Parathyroid adenoma (tissue), 2 donors: ENCODE measurements around the gene NYAP2.

Experiments
- H2AFZ ChIP-seq: fragments of 300-600 bp; sonication (generic); one replicate; pipeline ENCODE4 v1.7.0; 2017; ENCODE audit warnings: antibody characterized with exemption, mild to moderate bottlenecking
- H3K27ac ChIP-seq: fragments of 300-600 bp; sonication (generic); one replicate; pipeline ENCODE4 v1.7.0; 2017
- H3K27me3 ChIP-seq: fragments of 300-600 bp; sonication (generic); one replicate; pipeline ENCODE4 v1.7.0; 2017; ENCODE audit warnings: low read length; ENCODE audit not compliant: control insufficient read depth, insufficient read depth
- H3K36me3 ChIP-seq: fragments of 300-600 bp; sonication (generic); one replicate; pipeline ENCODE4 v1.7.0; 2017; ENCODE audit warnings: low read length; ENCODE audit not compliant: control insufficient read depth, insufficient read depth
- H3K4me1 ChIP-seq: fragments of 300-600 bp; sonication (generic); one replicate; pipeline ENCODE4 v1.7.0; 2017; ENCODE audit warnings: control low read depth
- H3K4me2 ChIP-seq: fragments of 300-600 bp; sonication (generic); one replicate; pipeline ENCODE4 v1.7.0; 2017; ENCODE audit warnings: low read length
- H3K4me3 ChIP-seq: fragments of 300-600 bp; sonication (generic); one replicate; pipeline ENCODE4 v1.7.0; 2017; ENCODE audit warnings: low read depth, low read length
- H3K79me2 ChIP-seq: fragments of 300-600 bp; sonication (generic); one replicate; pipeline ENCODE4 v1.7.0; 2017; ENCODE audit warnings: control low read depth
- H3K9ac ChIP-seq: fragments of 300-600 bp; sonication (generic); one replicate; pipeline ENCODE4 v1.7.0; 2017; ENCODE audit warnings: mild to moderate bottlenecking
- H3K9me3 ChIP-seq: fragments of 300-600 bp; sonication (generic); one replicate; pipeline ENCODE4 v1.7.0; 2017; ENCODE audit warnings: low read length; ENCODE audit not compliant: control insufficient read depth
- TF ChIP-seq, protein P1 (sequence below): fragments of 300-600 bp; sonication (generic); IDR thresholded peaks from one replicate; pipeline ENCODE4 v1.7.0; 2017; ENCODE audit warnings: antibody characterized with exemption, mild to moderate bottlenecking
- donor health status: primary hyperparathyroidism.

NYAP2 gene

DNA sequence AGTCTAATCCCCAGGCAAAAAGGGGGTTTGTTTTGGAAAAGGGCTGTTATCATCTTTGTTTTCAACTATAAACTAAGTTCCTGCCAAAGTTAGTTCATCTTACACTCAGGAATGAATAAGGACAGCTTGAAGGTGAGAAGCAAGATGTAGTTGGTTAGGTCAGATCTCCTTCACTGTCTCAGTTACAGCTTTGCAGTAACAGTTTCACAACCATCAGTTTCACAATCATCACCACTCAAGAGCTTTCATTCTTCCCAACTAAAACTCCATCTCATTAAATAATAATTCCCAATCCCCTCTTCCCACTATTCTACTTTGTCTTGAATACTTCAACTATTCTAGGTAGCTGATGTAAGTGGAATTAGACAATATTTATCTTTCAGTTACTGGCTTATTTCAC lies 200.9 kb downstream of the NYAP2 start:
- no peaks in the 10 kb centered on the region for H3K4me1 ChIP-seq
- no peaks in the 10 kb centered on the region for H3K79me2 ChIP-seq
- no peak overlapping the region for H2AFZ ChIP-seq
- no peaks in the 10 kb centered on the region for H3K36me3 ChIP-seq
- no peak overlapping the region for H3K27ac ChIP-seq
- H3K9ac ChIP-seq, result no peak overlapping the region
- H3K4me3 ChIP-seq, result no peak overlapping the region
- H3K9me3 ChIP-seq, result no peaks in the 10 kb centered on the region
- TF ChIP-seq, protein P1, sequence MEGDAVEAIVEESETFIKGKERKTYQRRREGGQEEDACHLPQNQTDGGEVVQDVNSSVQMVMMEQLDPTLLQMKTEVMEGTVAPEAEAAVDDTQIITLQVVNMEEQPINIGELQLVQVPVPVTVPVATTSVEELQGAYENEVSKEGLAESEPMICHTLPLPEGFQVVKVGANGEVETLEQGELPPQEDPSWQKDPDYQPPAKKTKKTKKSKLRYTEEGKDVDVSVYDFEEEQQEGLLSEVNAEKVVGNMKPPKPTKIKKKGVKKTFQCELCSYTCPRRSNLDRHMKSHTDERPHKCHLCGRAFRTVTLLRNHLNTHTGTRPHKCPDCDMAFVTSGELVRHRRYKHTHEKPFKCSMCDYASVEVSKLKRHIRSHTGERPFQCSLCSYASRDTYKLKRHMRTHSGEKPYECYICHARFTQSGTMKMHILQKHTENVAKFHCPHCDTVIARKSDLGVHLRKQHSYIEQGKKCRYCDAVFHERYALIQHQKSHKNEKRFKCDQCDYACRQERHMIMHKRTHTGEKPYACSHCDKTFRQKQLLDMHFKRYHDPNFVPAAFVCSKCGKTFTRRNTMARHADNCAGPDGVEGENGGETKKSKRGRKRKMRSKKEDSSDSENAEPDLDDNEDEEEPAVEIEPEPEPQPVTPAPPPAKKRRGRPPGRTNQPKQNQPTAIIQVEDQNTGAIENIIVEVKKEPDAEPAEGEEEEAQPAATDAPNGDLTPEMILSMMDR, result no peak
- no peaks in the 10 kb centered on the region for H3K27me3 ChIP-seq
- no peak overlapping the region for H3K4me2 ChIP-seq

DNA sequence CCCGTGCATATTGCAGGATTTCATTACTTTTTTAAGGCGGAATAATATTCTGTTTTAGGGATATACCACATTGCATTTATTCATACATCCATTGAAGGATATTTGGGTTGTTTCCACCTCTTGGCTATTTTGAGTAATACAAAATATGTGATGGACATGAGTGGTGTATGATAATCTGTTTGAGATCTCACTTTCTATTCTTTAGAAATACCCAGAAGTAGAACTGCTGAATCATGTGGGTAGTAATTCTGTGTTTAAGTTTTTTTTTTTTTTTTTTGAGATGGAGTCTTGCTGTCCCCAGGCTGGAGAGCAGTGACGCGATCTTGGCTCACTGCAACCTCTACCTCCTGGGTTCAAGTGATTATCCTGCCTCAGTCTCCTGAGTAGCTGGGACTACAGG lies 201.4 kb downstream of the NYAP2 start:
- no peaks in the 10 kb centered on the region for H3K36me3 ChIP-seq
- H3K9me3 ChIP-seq, result no peaks in the 10 kb centered on the region
- H3K27ac ChIP-seq, result no peak overlapping the region
- H3K4me3 ChIP-seq, result no peak overlapping the region
- H3K4me1 ChIP-seq, result no peaks in the 10 kb centered on the region
- no peaks in the 10 kb centered on the region for H3K27me3 ChIP-seq
- H3K79me2 ChIP-seq, result no peaks in the 10 kb centered on the region
- no peak overlapping the region for H2AFZ ChIP-seq
- TF ChIP-seq, protein P1, result no peak
- H3K9ac ChIP-seq, result no peak overlapping the region
- H3K4me2 ChIP-seq, result no peak overlapping the region

DNA sequence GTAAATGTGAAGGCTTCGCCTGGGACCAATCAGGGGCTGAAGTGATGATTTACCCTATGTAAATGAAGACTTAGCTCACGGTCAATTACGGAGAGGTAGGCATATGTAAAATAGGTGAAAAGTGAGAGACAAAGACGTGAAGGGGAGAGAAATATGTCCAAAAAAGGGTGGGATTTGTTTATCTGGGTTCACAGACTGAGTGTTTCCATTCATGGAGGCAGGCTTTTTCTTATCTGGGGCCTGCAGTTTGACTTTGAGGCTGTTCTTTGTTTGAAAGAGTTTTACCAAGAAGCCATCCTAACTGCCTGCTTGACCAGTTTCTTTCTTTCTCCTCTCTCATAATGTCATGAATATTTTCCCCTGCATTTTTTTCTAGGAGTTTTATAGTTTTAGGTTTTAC lies 202.7 kb downstream of the NYAP2 start:
- no peak overlapping the region for H3K4me2 ChIP-seq
- TF ChIP-seq, protein P1, result no peak
- no peaks in the 10 kb centered on the region for H3K79me2 ChIP-seq
- no peak overlapping the region for H2AFZ ChIP-seq
- H3K27ac ChIP-seq, result no peak overlapping the region
- H3K4me3 ChIP-seq, result no peak overlapping the region
- no peaks in the 10 kb centered on the region for H3K36me3 ChIP-seq
- H3K9me3 ChIP-seq, result no peaks in the 10 kb centered on the region
- no peaks in the 10 kb centered on the region for H3K27me3 ChIP-seq
- no peak overlapping the region for H3K9ac ChIP-seq
- no peaks in the 10 kb centered on the region for H3K4me1 ChIP-seq

DNA sequence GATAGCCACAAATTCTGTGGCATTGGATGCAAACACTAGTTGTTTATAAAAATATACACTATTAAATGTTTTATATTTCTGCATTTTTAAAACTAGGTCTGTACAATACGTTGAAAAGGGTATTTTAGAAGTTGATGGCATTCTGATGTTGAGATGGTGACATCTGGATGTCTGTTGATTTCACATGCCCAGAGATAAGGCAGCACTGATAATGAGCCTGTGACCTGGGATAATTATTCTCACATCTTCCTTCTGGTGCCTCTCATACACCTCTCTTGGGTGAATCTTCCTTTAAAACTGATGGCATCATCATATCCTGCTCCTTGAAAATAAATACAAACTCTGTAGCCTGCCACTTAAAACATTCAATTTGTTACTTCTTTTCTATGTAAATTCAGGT lies 208.6 kb downstream of the NYAP2 start:
- Histone ChIP-seq H2AFZ (no peak overlapping the region), H3K27ac (no peak overlapping the region), H3K4me2 (no peak overlapping the region), H3K9me3 (no peaks in the 10 kb centered on the region), H3K9ac (no peak overlapping the region), H3K79me2 (no peaks in the 10 kb centered on the region), H3K4me3 (no peak overlapping the region), H3K36me3 (no peaks in the 10 kb centered on the region), H3K4me1 (no peaks in the 10 kb centered on the region), H3K27me3 (no peaks in the 10 kb centered on the region)
- TF ChIP-seq, protein P1, result no peak

DNA sequence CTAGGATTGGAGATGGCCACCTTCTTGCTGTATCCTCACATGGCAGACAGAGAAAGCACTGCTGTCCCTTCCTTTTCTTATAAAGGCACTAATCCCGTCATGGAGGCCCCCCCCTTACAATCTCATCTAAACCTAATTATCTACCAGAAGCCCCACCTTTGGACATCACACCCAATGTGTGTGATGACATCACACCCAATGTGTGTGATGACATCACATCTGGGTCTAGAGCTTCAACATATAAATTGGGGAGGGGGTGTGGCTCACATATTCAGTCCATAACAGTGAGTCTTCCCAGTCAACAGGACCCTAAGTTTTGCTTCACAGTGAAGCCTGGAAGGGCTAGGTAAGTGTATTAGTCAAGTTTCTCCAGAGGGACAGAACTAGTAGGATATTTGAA lies 213.1 kb downstream of the NYAP2 start:
- TF ChIP-seq, protein P1, result no peak
- Histone ChIP-seq H3K79me2 (no peaks in the 10 kb centered on the region), H2AFZ (no peak overlapping the region), H3K27ac (no peak overlapping the region), H3K27me3 (no peaks in the 10 kb centered on the region), H3K4me1 (no peaks in the 10 kb centered on the region), H3K9ac (no peak overlapping the region), H3K36me3 (no peaks in the 10 kb centered on the region), H3K9me3 (no peaks in the 10 kb centered on the region), H3K4me3 (no peak overlapping the region), H3K4me2 (no peak overlapping the region)
